WTC11 (cell line): Measurements from ENCODE around the gene KCTD18. TPM values are rescaled to one million over a fixed set of nuclear protein-coding genes. Genes with fewer than 3 reads are reported as not detected.

ENCODE experiments used
- ATAC-seq: fragments of 200-7000 bp; cut with Tn5 transposase; 2 replicates; pipeline ENCODE4 v1.10.0; 2021; ENCODE audit warnings: mild to moderate bottlenecking, moderate library complexity
- CTCF ChIA-PET: fragments of 300-600 bp; sonication (Branson Sonifier 250); formaldehyde crosslinking; loops from one replicate; lab custom pipeline; 2021; ENCODE audit warnings: antibody characterized with exemption; lab: Charles Lee
- POLR2A ChIA-PET: fragments of 350-600 bp; sonication (Branson Sonifier 250); formaldehyde crosslinking; loops from one replicate; lab custom pipeline; 2021; ENCODE audit warnings: antibody characterized with exemption; lab: Charles Lee
- DNase-seq: peaks from one replicate; pipeline ENCODE4 v3.0.0; 2021; ENCODE audit warnings: low spot score
- H3K27ac Mint-ChIP-seq: 2 replicates; pipeline ENCODE4 v1.8.0; 2021; ENCODE audit warnings: mixed read lengths
- H3K27me3 Mint-ChIP-seq: 2 replicates; pipeline ENCODE4 v1.8.0; 2021; ENCODE audit warnings: low read depth, mild to moderate bottlenecking, moderate library complexity, mixed read lengths
- H3K36me3 Mint-ChIP-seq: 2 replicates; pipeline ENCODE4 v1.8.0; 2021; ENCODE audit warnings: mixed read lengths
- H3K4me1 Mint-ChIP-seq: 2 replicates; pipeline ENCODE4 v1.8.0; 2022; ENCODE audit warnings: mixed read lengths
- H3K4me3 Mint-ChIP-seq: 2 replicates; pipeline ENCODE4 v1.8.0; 2021; ENCODE audit warnings: mild to moderate bottlenecking, moderate library complexity, mixed read lengths
- H3K9me3 Mint-ChIP-seq: 2 replicates; pipeline ENCODE4 v1.8.0; 2021; ENCODE audit warnings: mixed read lengths
- CBFB ChIP-seq: sonication (generic); formaldehyde crosslinking; IDR thresholded peaks from 2 replicates; pipeline ENCODE4 v1.8.1; 2022; ENCODE audit warnings: mild to moderate bottlenecking, low read depth, missing genetic modification reagents
- FOXK1 ChIP-seq: sonication (generic); formaldehyde crosslinking; IDR thresholded peaks from 2 replicates; pipeline ENCODE4 v1.8.0; 2022; ENCODE audit warnings: mild to moderate bottlenecking, moderate library complexity, missing genetic modification reagents
- FOXP1 ChIP-seq: sonication (generic); formaldehyde crosslinking; IDR thresholded peaks from 2 replicates; pipeline ENCODE4 v1.8.0; 2022; ENCODE audit warnings: missing genetic modification reagents, mild to moderate bottlenecking, moderate library complexity, borderline replicate concordance
- GABPB1 ChIP-seq: sonication (generic); formaldehyde crosslinking; IDR thresholded peaks from 2 replicates; pipeline ENCODE4 v1.8.1; 2023; ENCODE audit warnings: mild to moderate bottlenecking, missing genetic modification reagents
- JAZF1 ChIP-seq: fragments of 250-450 bp; sonication (Bioruptor Pico); IDR thresholded peaks from 2 replicates; pipeline ENCODE4 v1.9.0; 2021; ENCODE audit warnings: moderate library complexity, mild to moderate bottlenecking, inconsistent platforms
- OVOL2 ChIP-seq: fragments of 250-450 bp; sonication (Bioruptor Pico); IDR thresholded peaks from 2 replicates; pipeline ENCODE4 v1.9.0; 2021; ENCODE audit warnings: mild to moderate bottlenecking, borderline replicate concordance
- TEAD1 ChIP-seq: sonication (generic); formaldehyde crosslinking; IDR thresholded peaks from 2 replicates; pipeline ENCODE4 v1.8.0; 2022; ENCODE audit warnings: mild to moderate bottlenecking, missing genetic modification reagents
- TEAD4 ChIP-seq: sonication (generic); formaldehyde crosslinking; IDR thresholded peaks from 2 replicates; pipeline ENCODE4 v1.8.0; 2022; ENCODE audit warnings: mild to moderate bottlenecking, missing genetic modification reagents
- ZNF121 ChIP-seq: sonication (generic); formaldehyde crosslinking; IDR thresholded peaks from 2 replicates; pipeline ENCODE4 v1.8.0; 2023; ENCODE audit warnings: missing genetic modification reagents
- ZNF138 ChIP-seq: sonication (generic); formaldehyde crosslinking; conservative IDR thresholded peaks from 2 replicates; pipeline ENCODE4 v1.8.1; 2022; ENCODE audit warnings: mild to moderate bottlenecking, moderate library complexity, missing genetic modification reagents
- total RNA-seq: library from RNA; stranded (reverse); gene quantifications from 3 replicates; pipeline ENCODE4 v1.2.3, GENCODE V29; 2021
- TF ChIP-seq, protein P1 (sequence below): sonication (generic); formaldehyde crosslinking; conservative IDR thresholded peaks from 2 replicates; pipeline ENCODE4 v1.8.1; 2023; ENCODE audit warnings: mild to moderate bottlenecking, low read depth, missing genetic modification reagents, moderate library complexity
- TF ChIP-seq, protein P2 (sequence below): fragments of 250-450 bp; sonication (Bioruptor Pico); IDR thresholded peaks from 2 replicates; pipeline ENCODE4 v2.1.2; 2022; ENCODE audit warnings: mild to moderate bottlenecking, moderate library complexity
- TF ChIP-seq, protein P3 (sequence below): sonication (generic); formaldehyde crosslinking; IDR thresholded peaks from 2 replicates; pipeline ENCODE4 v1.8.1; 2022; ENCODE audit warnings: mild to moderate bottlenecking, missing genetic modification reagents, moderate library complexity, borderline replicate concordance
- TF ChIP-seq, protein P4 (sequence below): sonication (generic); formaldehyde crosslinking; IDR thresholded peaks from 2 replicates; pipeline ENCODE4 v1.8.1; 2023; ENCODE audit warnings: mild to moderate bottlenecking, missing genetic modification reagents, moderate library complexity
- TF ChIP-seq, protein P5 (sequence below): fragments of 250-450 bp; sonication (Bioruptor Pico); conservative IDR thresholded peaks from 2 replicates; pipeline ENCODE4 v1.9.0; 2021; ENCODE audit warnings: mild to moderate bottlenecking
- TF ChIP-seq, protein P6 (sequence below): fragments of 250-450 bp; sonication (Bioruptor Pico); IDR thresholded peaks from 2 replicates; pipeline ENCODE4 v1.9.0; 2021; ENCODE audit warnings: moderate library complexity, mild to moderate bottlenecking, inconsistent platforms, borderline replicate concordance
- TF ChIP-seq, protein P7 (sequence below): sonication (generic); formaldehyde crosslinking; IDR thresholded peaks from 2 replicates; pipeline ENCODE4 v1.8.1; 2022; ENCODE audit warnings: missing genetic modification reagents, borderline replicate concordance
- TF ChIP-seq, protein P8 (sequence below): sonication (generic); formaldehyde crosslinking; IDR thresholded peaks from 2 replicates; pipeline ENCODE4 v1.8.1; 2023; ENCODE audit warnings: mild to moderate bottlenecking, moderate library complexity, missing genetic modification reagents
- TF ChIP-seq, protein P9 (sequence below): sonication (generic); formaldehyde crosslinking; IDR thresholded peaks from 2 replicates; pipeline ENCODE4 v1.8.1; 2022; ENCODE audit warnings: low read depth, mild to moderate bottlenecking, moderate library complexity, missing genetic modification reagents, borderline replicate concordance

Gene KCTD18
- total RNA-seq, 1 experiment from 2014 or later = 4.9 TPM

DNA sequence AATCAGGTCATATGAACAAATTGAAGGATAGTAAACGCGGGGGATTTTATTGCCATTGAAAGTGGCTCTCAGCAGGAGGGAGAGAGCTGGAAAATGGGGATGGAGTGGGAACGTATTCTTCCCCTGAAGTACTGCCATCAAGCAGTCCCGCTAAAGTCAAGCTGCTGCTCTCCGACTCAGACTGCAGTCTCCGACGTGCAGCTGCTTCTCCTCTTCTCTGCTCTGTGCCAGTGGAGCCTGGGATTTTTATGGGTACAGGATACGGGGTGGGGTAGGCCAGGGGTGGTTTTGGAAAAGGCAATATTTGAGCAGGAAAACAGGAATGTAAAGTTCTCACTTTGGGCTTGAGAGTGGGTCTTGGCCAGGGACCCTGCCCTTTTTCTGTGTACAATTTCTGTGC, 33.0 kb downstream of the KCTD18 start (continued):
- TF ChIP-seq, protein P1, sequence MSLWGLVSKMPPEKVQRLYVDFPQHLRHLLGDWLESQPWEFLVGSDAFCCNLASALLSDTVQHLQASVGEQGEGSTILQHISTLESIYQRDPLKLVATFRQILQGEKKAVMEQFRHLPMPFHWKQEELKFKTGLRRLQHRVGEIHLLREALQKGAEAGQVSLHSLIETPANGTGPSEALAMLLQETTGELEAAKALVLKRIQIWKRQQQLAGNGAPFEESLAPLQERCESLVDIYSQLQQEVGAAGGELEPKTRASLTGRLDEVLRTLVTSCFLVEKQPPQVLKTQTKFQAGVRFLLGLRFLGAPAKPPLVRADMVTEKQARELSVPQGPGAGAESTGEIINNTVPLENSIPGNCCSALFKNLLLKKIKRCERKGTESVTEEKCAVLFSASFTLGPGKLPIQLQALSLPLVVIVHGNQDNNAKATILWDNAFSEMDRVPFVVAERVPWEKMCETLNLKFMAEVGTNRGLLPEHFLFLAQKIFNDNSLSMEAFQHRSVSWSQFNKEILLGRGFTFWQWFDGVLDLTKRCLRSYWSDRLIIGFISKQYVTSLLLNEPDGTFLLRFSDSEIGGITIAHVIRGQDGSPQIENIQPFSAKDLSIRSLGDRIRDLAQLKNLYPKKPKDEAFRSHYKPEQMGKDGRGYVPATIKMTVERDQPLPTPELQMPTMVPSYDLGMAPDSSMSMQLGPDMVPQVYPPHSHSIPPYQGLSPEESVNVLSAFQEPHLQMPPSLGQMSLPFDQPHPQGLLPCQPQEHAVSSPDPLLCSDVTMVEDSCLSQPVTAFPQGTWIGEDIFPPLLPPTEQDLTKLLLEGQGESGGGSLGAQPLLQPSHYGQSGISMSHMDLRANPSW (CRISPR knock-in tag) = no peak
- TF ChIP-seq, protein P2, sequence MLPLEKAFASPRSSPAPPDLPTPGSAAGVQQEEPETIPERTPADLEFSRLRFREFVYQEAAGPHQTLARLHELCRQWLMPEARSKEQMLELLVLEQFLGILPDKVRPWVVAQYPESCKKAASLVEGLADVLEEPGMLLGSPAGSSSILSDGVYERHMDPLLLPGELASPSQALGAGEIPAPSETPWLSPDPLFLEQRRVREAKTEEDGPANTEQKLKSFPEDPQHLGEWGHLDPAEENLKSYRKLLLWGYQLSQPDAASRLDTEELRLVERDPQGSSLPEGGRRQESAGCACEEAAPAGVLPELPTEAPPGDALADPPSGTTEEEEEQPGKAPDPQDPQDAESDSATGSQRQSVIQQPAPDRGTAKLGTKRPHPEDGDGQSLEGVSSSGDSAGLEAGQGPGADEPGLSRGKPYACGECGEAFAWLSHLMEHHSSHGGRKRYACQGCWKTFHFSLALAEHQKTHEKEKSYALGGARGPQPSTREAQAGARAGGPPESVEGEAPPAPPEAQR = no peak
- TF ChIP-seq CBFB (CRISPR knock-in tag) = no peak
- TF ChIP-seq FOXP1 = no peak
- TF ChIP-seq OVOL2 = no peak

DNA sequence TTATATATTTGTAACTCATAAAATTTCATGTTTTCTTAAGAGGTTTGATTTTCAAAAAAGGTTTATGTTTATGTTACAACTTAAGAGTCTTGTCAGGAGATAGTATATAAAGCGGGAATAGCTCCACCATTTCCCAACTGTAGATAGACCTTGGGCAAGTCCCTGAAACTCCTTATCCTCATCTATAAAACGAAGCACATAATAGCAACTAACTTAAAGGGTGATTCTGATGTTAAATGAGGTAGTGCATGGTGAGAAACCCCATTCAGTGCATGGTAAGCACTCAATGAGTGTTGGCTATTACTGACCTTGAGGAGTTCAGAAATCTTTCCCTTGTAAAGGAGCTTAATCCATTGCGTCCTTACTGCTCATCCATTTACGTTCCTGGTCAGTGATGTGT, 34.1 kb downstream of the KCTD18 start:
- no peaks in the 10 kb centered on the region for H3K9me3 Mint-ChIP-seq
- CTCF ChIA-PET = interaction anchor here (1.0 to 1.7 kb wide), 2 partner anchors 230 to 421 kb away, joined by 3 read pairs; no protein-coding TSS in a partner anchor
- peaks cover 45% of the 10 kb centered on the region for H3K4me1 Mint-ChIP-seq
- no peaks in the 10 kb centered on the region for H3K27me3 Mint-ChIP-seq
- H3K36me3 Mint-ChIP-seq = peaks cover 74% of the 10 kb centered on the region
- no peak for ATAC-seq
- H3K27ac Mint-ChIP-seq = no peak overlapping the region
- POLR2A ChIA-PET = no interaction called here
- no peak overlapping the region for H3K4me3 Mint-ChIP-seq
- DNase-seq = no peak
- TF ChIP-seq, protein P3, sequence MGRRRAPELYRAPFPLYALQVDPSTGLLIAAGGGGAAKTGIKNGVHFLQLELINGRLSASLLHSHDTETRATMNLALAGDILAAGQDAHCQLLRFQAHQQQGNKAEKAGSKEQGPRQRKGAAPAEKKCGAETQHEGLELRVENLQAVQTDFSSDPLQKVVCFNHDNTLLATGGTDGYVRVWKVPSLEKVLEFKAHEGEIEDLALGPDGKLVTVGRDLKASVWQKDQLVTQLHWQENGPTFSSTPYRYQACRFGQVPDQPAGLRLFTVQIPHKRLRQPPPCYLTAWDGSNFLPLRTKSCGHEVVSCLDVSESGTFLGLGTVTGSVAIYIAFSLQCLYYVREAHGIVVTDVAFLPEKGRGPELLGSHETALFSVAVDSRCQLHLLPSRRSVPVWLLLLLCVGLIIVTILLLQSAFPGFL (CRISPR knock-in tag) = no peak
- TF ChIP-seq, protein P4, sequence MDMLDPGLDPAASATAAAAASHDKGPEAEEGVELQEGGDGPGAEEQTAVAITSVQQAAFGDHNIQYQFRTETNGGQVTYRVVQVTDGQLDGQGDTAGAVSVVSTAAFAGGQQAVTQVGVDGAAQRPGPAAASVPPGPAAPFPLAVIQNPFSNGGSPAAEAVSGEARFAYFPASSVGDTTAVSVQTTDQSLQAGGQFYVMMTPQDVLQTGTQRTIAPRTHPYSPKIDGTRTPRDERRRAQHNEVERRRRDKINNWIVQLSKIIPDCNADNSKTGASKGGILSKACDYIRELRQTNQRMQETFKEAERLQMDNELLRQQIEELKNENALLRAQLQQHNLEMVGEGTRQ (CRISPR knock-in tag) = no peak
- no peak for TF ChIP-seq TEAD1 (CRISPR knock-in tag)
- TF ChIP-seq ZNF121 (CRISPR knock-in tag) = no peak
- TF ChIP-seq, protein P5, sequence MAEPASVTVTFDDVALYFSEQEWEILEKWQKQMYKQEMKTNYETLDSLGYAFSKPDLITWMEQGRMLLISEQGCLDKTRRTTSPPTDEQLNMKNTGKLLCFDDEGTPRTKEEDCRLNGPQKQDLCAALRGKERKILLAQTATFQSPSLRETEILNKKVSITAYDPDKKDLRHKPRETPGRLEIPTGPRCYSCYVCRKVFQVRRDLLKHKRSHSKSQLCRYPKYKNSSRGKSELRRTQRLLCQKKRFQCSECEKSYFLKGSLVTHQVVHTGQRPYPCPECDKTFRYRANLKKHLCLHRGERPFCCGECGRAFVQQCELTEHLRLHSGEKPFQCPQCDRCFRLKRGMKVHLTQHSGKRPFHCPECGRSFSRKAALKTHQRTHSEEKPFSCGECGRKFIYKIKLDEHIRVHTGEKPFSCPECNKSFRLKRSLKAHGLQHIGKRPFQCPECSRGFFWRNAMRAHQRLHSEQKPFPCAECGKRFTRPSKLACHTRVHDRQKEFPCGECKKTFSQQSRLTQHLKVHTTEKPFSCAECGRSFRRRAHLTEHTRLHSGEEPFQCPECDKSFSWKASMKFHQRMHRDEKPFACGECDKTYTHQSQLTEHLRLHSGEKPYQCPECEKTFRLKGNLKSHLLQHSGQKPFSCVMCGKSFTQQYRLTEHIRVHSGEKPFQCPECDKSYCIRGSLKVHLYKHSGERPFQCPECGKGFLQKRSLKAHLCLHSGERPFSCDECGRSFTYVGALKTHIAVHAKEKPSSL = no peak
- TF ChIP-seq FOXK1 (CRISPR knock-in tag) = no peak
- TF ChIP-seq, protein P6, sequence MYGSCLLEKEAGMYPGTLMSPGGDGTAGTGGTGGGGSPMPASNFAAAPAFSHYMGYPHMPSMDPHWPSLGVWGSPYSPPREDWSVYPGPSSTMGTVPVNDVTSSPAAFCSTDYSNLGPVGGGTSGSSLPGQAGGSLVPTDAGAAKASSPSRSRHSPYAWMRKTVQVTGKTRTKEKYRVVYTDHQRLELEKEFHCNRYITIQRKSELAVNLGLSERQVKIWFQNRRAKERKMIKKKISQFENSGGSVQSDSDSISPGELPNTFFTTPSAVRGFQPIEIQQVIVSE (CRISPR knock-in tag) = no peak
- no peak for TF ChIP-seq JAZF1 (CRISPR knock-in tag)
- TF ChIP-seq, protein P7, sequence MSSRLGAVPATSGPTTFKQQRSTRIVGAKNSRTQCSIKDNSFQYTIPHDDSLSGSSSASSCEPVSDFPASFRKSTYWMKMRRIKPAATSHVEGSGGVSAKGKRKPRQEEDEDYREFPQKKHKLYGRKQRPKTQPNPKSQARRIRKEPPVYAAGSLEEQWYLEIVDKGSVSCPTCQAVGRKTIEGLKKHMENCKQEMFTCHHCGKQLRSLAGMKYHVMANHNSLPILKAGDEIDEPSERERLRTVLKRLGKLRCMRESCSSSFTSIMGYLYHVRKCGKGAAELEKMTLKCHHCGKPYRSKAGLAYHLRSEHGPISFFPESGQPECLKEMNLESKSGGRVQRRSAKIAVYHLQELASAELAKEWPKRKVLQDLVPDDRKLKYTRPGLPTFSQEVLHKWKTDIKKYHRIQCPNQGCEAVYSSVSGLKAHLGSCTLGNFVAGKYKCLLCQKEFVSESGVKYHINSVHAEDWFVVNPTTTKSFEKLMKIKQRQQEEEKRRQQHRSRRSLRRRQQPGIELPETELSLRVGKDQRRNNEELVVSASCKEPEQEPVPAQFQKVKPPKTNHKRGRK = no peak
- TF ChIP-seq ZNF138 (CRISPR knock-in tag) = no peak
- TF ChIP-seq, protein P8, sequence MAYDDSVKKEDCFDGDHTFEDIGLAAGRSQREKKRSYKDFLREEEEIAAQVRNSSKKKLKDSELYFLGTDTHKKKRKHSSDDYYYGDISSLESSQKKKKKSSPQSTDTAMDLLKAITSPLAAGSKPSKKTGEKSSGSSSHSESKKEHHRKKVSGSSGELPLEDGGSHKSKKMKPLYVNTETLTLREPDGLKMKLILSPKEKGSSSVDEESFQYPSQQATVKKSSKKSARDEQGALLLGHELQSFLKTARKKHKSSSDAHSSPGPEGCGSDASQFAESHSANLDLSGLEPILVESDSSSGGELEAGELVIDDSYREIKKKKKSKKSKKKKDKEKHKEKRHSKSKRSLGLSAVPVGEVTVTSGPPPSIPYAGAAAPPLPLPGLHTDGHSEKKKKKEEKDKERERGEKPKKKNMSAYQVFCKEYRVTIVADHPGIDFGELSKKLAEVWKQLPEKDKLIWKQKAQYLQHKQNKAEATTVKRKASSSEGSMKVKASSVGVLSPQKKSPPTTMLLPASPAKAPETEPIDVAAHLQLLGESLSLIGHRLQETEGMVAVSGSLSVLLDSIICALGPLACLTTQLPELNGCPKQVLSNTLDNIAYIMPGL = no peak
- TF ChIP-seq, protein P9, sequence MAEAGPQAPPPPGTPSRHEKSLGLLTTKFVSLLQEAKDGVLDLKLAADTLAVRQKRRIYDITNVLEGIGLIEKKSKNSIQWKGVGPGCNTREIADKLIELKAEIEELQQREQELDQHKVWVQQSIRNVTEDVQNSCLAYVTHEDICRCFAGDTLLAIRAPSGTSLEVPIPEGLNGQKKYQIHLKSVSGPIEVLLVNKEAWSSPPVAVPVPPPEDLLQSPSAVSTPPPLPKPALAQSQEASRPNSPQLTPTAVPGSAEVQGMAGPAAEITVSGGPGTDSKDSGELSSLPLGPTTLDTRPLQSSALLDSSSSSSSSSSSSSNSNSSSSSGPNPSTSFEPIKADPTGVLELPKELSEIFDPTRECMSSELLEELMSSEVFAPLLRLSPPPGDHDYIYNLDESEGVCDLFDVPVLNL = no peak
- no peak for TF ChIP-seq TEAD4 (CRISPR knock-in tag)
- TF ChIP-seq FOXP1 = no peak
- TF ChIP-seq GABPB1 = no peak
